ENCODE measurements around the gene FAM13A.

The FAM13A gene

GRCh38 chr4:88796545-88796944 lies 260.4 kb downstream of the FAM13A start:
- Mint-ChIP-seq H3K4me1 (no peaks in the 10 kb centered on the region), H3K9me3 (peaks cover 4% of the 10 kb centered on the region), H3K36me3 (peaks cover 2% of the 10 kb centered on the region), H3K27ac (no peak overlapping the region), H3K4me3 (no peak overlapping the region), H3K27me3 (peaks cover 7% of the 10 kb centered on the region)
- no peak for DNase-seq (ENCODE audit: low spot score in 2 of 2)
- ATAC-seq (ENCODE audit: low read depth) = no peak

- Mint-ChIP-seq H3K36me3 (peaks cover 2% of the 10 kb centered on the region), H3K9me3 (peaks cover 4% of the 10 kb centered on the region), H3K27me3 (peaks cover 6% of the 10 kb centered on the region), H3K27ac (no peak overlapping the region), H3K4me1 (no peaks in the 10 kb centered on the region), H3K4me3 (no peak overlapping the region)
- DNase-seq (ENCODE audit: low spot score in 2 of 2) (no peak), ATAC-seq (ENCODE audit: low read depth) (no peak)
These were observed 262.0 kb downstream of the FAM13A start for GRCh38 chr4:88794952-88795351.

- Mint-ChIP-seq H3K27me3 (peaks cover 5% of the 10 kb centered on the region), H3K36me3 (peaks cover 2% of the 10 kb centered on the region), H3K4me3 (no peak overlapping the region), H3K9me3 (peaks cover 4% of the 10 kb centered on the region), H3K27ac (no peak overlapping the region), H3K4me1 (no peaks in the 10 kb centered on the region)
- DNase-seq (ENCODE audit: low spot score in 2 of 2) = no peak
- no peak for ATAC-seq (ENCODE audit: low read depth)
These were observed 262.8 kb downstream of the FAM13A start for GRCh38 chr4:88794087-88794690.

- ATAC-seq (ENCODE audit: low read depth) = no peak
- peaks cover 2% of the 10 kb centered on the region for H3K36me3 Mint-ChIP-seq
- no peak overlapping the region for H3K27ac Mint-ChIP-seq
- no peak for DNase-seq (ENCODE audit: low spot score in 2 of 2)
- peaks cover 4% of the 10 kb centered on the region for H3K9me3 Mint-ChIP-seq
- no peaks in the 10 kb centered on the region for H3K4me1 Mint-ChIP-seq
- H3K27me3 Mint-ChIP-seq = peaks cover 5% of the 10 kb centered on the region
- no peak overlapping the region for H3K4me3 Mint-ChIP-seq
These were observed 263.5 kb downstream of the FAM13A start for GRCh38 chr4:88793475-88793874.

- Mint-ChIP-seq H3K27ac (no peak overlapping the region), H3K36me3 (peaks cover 2% of the 10 kb centered on the region), H3K4me3 (no peak overlapping the region), H3K9me3 (peaks cover 4% of the 10 kb centered on the region), H3K27me3 (peaks cover 4% of the 10 kb centered on the region), H3K4me1 (no peaks in the 10 kb centered on the region)
- no peak for DNase-seq (ENCODE audit: low spot score in 2 of 2)
- no peak for ATAC-seq (ENCODE audit: low read depth)
These were observed 264.2 kb downstream of the FAM13A start for GRCh38 chr4:88792821-88793220.

GRCh38 chr4:88792268-88792781 lies 264.7 kb downstream of the FAM13A start:
- ATAC-seq (ENCODE audit: low read depth) (no peak), DNase-seq (ENCODE audit: low spot score in 2 of 2) (no peak)
- Mint-ChIP-seq H3K36me3 (no peaks in the 10 kb centered on the region), H3K27ac (no peak overlapping the region), H3K4me1 (no peaks in the 10 kb centered on the region), H3K9me3 (peaks cover 3% of the 10 kb centered on the region), H3K4me3 (no peak overlapping the region), H3K27me3 (peaks cover under 1% of the 10 kb centered on the region)

- DNase-seq (ENCODE audit: low spot score in 2 of 2) (no peak), ATAC-seq (ENCODE audit: low read depth) (no peak)
- no peaks in the 10 kb centered on the region for H3K27me3 Mint-ChIP-seq
- H3K4me3 Mint-ChIP-seq = no peak overlapping the region
- no peaks in the 10 kb centered on the region for H3K4me1 Mint-ChIP-seq
- H3K36me3 Mint-ChIP-seq = no peaks in the 10 kb centered on the region
- no peak overlapping the region for H3K27ac Mint-ChIP-seq
- no peaks in the 10 kb centered on the region for H3K9me3 Mint-ChIP-seq
These were observed 265.7 kb downstream of the FAM13A start for GRCh38 chr4:88791274-88791673.

- Mint-ChIP-seq H3K36me3 (no peaks in the 10 kb centered on the region), H3K27ac (no peak overlapping the region), H3K27me3 (peaks cover 2% of the 10 kb centered on the region), H3K4me3 (no peak overlapping the region), H3K9me3 (no peaks in the 10 kb centered on the region), H3K4me1 (no peaks in the 10 kb centered on the region)
- ATAC-seq (ENCODE audit: low read depth) (no peak), DNase-seq (ENCODE audit: low spot score in 2 of 2) (no peak)
These were observed 268.1 kb downstream of the FAM13A start for GRCh38 chr4:88788895-88789294.

GRCh38 chr4:88788424-88788823 lies 268.6 kb downstream of the FAM13A start:
- Mint-ChIP-seq H3K9me3 (no peaks in the 10 kb centered on the region), H3K4me1 (no peaks in the 10 kb centered on the region), H3K27me3 (peaks cover 2% of the 10 kb centered on the region), H3K4me3 (no peak overlapping the region), H3K27ac (no peak overlapping the region), H3K36me3 (no peaks in the 10 kb centered on the region)
- DNase-seq (ENCODE audit: low spot score in 2 of 2) (no peak), ATAC-seq (ENCODE audit: low read depth) (no peak)

- H3K9me3 Mint-ChIP-seq = no peaks in the 10 kb centered on the region
- DNase-seq (ENCODE audit: low spot score in 2 of 2) = no peak
- no peak for ATAC-seq (ENCODE audit: low read depth)
- no peaks in the 10 kb centered on the region for H3K36me3 Mint-ChIP-seq
- no peaks in the 10 kb centered on the region for H3K4me1 Mint-ChIP-seq
- peaks cover 2% of the 10 kb centered on the region for H3K27me3 Mint-ChIP-seq
- no peak overlapping the region for H3K4me3 Mint-ChIP-seq
- H3K27ac Mint-ChIP-seq = no peak overlapping the region
These were observed 271.0 kb downstream of the FAM13A start for GRCh38 chr4:88786011-88786410.

- Mint-ChIP-seq H3K36me3 (no peaks in the 10 kb centered on the region), H3K4me3 (no peak overlapping the region), H3K4me1 (no peaks in the 10 kb centered on the region), H3K9me3 (no peaks in the 10 kb centered on the region), H3K27me3 (peaks cover 1% of the 10 kb centered on the region), H3K27ac (no peak overlapping the region)
- no peak for DNase-seq (ENCODE audit: low spot score in 2 of 2)
- no peak for ATAC-seq (ENCODE audit: low read depth)
These were observed 276.6 kb downstream of the FAM13A start for GRCh38 chr4:88780389-88780788.

- no peak for ATAC-seq (ENCODE audit: low read depth)
- H3K4me1 Mint-ChIP-seq = no peaks in the 10 kb centered on the region
- DNase-seq (ENCODE audit: low spot score in 2 of 2) = no peak
These were observed 277.6 kb downstream of the FAM13A start for GRCh38 chr4:88779431-88779830.

GRCh38 chr4:88775529-88775928 lies 281.5 kb downstream of the FAM13A start:
- H3K4me3 Mint-ChIP-seq = no peak overlapping the region
- H3K9me3 Mint-ChIP-seq = no peaks in the 10 kb centered on the region
- H3K27ac Mint-ChIP-seq = no peak overlapping the region
- DNase-seq (ENCODE audit: low spot score in 2 of 2) (no peak), ATAC-seq (ENCODE audit: low read depth) (no peak)
- H3K27me3 Mint-ChIP-seq = peaks cover 3% of the 10 kb centered on the region
- H3K4me1 Mint-ChIP-seq = no peaks in the 10 kb centered on the region
- H3K36me3 Mint-ChIP-seq = no peaks in the 10 kb centered on the region

More at GRCh38 chr4:88779431-88779830, 277.6 kb downstream of the FAM13A start:
- Mint-ChIP-seq H3K9me3 (no peaks in the 10 kb centered on the region), H3K36me3 (no peaks in the 10 kb centered on the region), H3K27me3 (no peaks in the 10 kb centered on the region), H3K27ac (no peak overlapping the region), H3K4me3 (no peak overlapping the region)

- DNase-seq (ENCODE audit: low spot score in 2 of 2) (no peak), ATAC-seq (ENCODE audit: low read depth) (no peak)
- H3K9me3 Mint-ChIP-seq = no peaks in the 10 kb centered on the region
- H3K4me3 Mint-ChIP-seq = no peak overlapping the region
- no peaks in the 10 kb centered on the region for H3K4me1 Mint-ChIP-seq
- no peak overlapping the region for H3K27ac Mint-ChIP-seq
- H3K36me3 Mint-ChIP-seq = no peaks in the 10 kb centered on the region
- peaks cover 3% of the 10 kb centered on the region for H3K27me3 Mint-ChIP-seq
These were observed 282.0 kb downstream of the FAM13A start for GRCh38 chr4:88775026-88775425.

GRCh38 chr4:88771883-88772450 lies 285.0 kb downstream of the FAM13A start:
- Mint-ChIP-seq H3K4me1 (no peaks in the 10 kb centered on the region), H3K27me3 (peaks cover 3% of the 10 kb centered on the region), H3K36me3 (no peaks in the 10 kb centered on the region), H3K9me3 (no peaks in the 10 kb centered on the region), H3K4me3 (no peak overlapping the region), H3K27ac (no peak overlapping the region)
- ATAC-seq (ENCODE audit: low read depth) (no peak), DNase-seq (ENCODE audit: low spot score in 2 of 2) (no peak)

Measured in memory B cell (primary cell).